Amniotic stem cell (primary cell): ENCODE results near the gene PI4K2A.
"Not testable (repeated sequence)": the region's sequence is repeated elsewhere in the genome, so short reads cannot be mapped to it uniquely, and the experiment has no call there.

Experiments used
- DNase-seq: peaks from one replicate; lab custom pipeline; 2025; lab: John Stamatoyannopoulos, UW

Gene PI4K2A

DNA sequence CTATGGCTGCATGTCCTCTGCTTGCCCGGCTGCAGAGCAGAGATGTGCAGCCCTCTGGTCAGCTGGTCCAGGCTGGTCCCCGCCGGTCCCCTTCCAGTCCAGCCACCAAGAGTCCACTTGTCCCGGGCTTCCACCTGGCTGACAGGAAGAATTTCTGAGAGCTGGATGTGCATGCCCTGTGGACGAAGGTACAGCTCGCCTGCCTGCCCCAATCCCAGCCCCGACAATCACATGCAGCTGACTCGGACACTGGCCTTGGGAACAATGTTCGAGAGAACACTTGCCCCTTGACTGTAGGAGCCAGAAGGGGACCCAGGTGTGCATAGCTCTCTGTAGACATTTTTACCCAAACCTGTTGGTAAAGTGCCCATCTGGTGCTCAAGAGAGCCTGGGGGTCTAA, 34.8 kb downstream of the PI4K2A start:
- no peak for DNase-seq

- peak; percentile 13 for DNase-seq
Observed at GRCh38 chr10:97676770-97677581, 36.5 kb downstream of the PI4K2A start.

GRCh38 chr10:97679594-97679993, 39.1 kb downstream of the PI4K2A start:
- DNase-seq: no peak

DNA sequence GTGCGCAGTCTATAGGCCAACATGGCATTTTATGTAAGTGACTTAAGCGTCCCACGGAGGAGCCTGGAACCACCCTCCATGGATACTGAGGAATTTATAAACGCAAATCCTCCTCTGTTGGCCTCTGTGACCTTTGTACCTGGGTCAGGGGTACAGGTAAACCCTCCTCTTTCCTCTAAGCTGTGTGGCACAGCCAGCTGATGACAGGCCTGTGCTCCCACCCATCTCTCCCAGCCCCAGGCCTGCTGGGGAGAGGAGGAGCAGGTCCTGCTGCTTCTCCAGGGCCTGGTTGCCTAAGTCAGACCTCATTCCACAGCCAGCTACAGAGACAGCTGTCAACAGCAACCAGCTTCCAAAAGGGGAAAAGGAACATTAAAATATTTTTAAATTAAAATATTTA, 41.6 kb downstream of the PI4K2A start:
- no peak for DNase-seq

DNA sequence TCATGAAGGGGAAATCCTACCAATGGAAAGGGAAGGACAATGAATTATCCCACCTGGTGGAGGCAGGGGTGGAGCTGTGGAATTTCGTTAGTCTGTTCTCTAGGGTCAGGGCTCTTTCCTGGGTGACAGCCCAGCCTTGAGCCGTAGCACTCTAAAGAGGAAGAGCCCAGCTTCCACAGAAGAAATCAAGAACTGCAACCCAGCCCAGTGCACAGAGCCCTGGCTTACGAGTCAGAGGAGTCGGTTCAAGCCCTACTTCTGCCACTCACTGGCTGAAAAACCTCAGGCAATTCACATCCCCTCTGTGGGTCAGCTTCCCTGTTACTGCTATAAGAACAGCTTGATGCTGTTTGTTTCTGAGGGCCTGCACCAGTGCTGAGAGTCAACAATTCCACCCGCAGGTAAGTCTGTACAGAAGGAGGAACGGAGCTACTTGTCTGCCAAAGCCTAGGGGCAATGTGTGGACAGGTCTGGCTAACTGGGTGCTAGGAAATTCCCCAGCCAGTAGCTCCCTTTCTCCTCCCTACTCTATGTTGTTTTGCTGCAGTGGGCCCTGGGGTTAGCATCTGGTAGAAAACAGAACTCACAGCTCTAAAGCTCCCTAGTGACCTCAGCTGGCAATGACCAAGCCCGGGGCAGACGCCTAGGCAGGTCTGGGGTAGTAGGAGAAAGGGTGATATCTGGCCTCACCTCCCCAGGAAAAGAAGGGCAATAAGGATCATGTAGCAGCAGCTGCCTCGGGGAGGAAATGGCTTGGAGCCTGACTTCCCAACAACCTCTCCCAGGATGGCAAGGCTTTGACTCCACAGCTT, 43.3 kb downstream of the PI4K2A start:
- no peak for DNase-seq

DNA sequence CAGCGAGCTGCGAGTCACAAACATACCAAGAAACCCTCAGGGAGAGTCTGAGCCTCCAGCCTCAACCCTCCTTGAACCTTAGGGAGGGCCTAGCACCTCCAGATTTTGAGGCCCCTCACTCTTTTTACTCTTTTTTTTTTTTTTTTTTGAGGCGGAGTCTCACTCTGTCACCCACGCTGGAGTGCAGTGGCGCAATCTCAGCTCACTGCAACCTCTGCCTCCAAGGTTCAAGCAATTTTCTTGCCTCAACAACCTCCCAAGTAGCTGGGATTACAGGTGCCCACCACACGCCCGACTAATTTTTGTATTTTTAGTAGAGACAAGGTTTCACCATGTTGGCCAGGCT, 43.9 kb downstream of the PI4K2A start:
- not testable (repeated sequence) for DNase-seq

GRCh38 chr10:97684866-97685394, 44.5 kb downstream of the PI4K2A start:
- no peak for DNase-seq

DNA sequence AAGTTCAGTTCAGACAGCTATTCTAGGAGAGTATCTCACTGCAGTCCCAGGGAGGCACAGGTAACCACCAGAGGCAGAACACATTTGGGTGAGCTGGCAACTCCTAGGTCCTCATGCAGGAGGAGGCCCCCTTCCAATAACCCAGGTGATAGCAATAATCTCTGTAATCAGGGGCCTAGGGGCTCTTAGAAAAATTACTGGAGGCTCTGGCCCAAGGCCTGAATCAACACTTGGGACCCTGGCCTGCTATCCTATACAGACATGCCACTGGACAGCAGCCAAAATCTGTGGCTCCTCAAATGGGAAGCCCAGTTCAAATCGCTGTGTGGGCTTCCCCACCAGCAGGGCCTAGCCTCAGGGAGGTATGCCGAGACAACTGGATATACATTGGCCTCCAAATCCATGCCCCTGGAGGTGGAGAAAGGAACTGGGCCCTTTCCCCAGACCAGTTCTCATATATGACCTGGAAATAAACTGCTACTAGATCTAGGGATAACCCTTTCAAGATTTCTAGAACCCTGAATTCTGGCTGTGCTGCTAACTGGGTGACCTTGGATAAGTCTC, 45.0 kb downstream of the PI4K2A start:
- DNase-seq: no peak

GRCh38 chr10:97686301-97686961, 46.0 kb downstream of the PI4K2A start:
- no peak for DNase-seq

GRCh38 chr10:97686962-97687784, 46.7 kb downstream of the PI4K2A start, which contains the start of gene AVPI1:
Gene AVPI1, minus strand, starts transcription at chr10:97687241. Its CDS starts 7,336 bp downstream, at chr10:97679905.
- DNase-seq: peak; percentile 94

DNA sequence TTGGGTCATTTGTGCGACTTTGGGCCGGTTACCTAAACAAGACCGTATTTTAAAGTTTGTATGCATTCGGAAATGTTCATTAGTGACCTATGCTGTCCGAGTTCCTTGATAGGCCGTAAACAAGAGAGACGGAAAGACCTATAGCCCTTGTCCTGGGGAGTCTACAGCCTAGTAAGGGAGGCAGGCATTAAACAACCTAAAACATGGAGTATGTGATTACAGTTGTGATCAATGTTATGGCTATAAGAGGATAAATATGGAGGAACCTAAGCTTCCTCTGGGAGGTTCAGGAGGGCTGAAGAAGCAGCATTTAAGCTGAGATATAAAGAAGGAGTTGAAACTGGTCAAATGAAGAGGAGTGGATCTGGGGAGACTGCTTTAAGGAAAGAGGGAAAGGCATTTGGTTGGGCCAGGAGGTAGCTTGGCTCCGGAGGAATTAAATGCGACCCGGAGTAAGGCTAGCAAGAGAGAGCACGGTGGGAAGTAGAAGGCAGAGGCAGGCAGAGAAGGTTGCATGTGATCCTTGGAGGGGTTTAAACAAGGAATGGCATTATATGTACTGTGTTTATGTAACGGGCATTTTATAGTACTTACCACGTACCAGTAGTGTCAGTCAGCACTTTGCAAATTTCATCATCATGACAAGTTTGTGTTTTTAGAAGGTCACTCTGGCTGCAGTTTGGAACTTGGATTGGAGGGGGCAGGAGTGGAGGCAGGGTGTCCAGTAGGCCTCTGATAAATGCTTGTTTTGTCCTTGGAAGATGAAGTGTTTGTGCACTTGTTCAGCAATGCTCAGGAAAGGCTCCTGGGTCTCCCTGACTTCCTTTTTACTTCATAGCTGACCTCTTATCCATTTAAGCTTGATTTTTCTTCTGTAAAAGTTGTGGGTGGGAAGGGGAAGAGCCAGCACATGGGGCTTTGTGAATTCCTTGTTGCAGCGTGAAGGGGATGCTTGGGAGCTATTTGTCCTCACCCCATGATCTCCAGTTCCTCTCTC, 47.6 kb downstream of the PI4K2A start:
- peak; percentile 49 for DNase-seq

GRCh38 chr10:97689559-97690020, 49.1 kb downstream of the PI4K2A start:
- DNase-seq: peak; percentile 85

- no peak for DNase-seq
Observed at GRCh38 chr10:97690133-97690532, 49.7 kb downstream of the PI4K2A start.

- DNase-seq: not testable (repeated sequence)
Observed at GRCh38 chr10:97698072-97698655, 57.7 kb downstream of the PI4K2A start.

GRCh38 chr10:97701438-97702069, 61.1 kb downstream of the PI4K2A start:
- DNase-seq: peak; percentile 34

- no peak for DNase-seq
Observed at GRCh38 chr10:97703398-97704067, 63.1 kb downstream of the PI4K2A start.

GRCh38 chr10:97704341-97704740, 63.9 kb downstream of the PI4K2A start:
- DNase-seq: no peak

GRCh38 chr10:97705006-97705670, 64.7 kb downstream of the PI4K2A start:
- DNase-seq: no peak
